GM21367 (cell line): ENCODE results near the gene BANP.
"Not testable (repeated sequence)": the region's sequence is repeated elsewhere in the genome, so short reads cannot be mapped to it uniquely, and the experiment has no call there.

Experiments used
- ATAC-seq: cut with Tn5 transposase; IDR thresholded peaks from one replicate; pipeline ENCODE4 v1.9.1; 2021; ENCODE audit not compliant: unreplicated experiment

Gene BANP

DNA sequence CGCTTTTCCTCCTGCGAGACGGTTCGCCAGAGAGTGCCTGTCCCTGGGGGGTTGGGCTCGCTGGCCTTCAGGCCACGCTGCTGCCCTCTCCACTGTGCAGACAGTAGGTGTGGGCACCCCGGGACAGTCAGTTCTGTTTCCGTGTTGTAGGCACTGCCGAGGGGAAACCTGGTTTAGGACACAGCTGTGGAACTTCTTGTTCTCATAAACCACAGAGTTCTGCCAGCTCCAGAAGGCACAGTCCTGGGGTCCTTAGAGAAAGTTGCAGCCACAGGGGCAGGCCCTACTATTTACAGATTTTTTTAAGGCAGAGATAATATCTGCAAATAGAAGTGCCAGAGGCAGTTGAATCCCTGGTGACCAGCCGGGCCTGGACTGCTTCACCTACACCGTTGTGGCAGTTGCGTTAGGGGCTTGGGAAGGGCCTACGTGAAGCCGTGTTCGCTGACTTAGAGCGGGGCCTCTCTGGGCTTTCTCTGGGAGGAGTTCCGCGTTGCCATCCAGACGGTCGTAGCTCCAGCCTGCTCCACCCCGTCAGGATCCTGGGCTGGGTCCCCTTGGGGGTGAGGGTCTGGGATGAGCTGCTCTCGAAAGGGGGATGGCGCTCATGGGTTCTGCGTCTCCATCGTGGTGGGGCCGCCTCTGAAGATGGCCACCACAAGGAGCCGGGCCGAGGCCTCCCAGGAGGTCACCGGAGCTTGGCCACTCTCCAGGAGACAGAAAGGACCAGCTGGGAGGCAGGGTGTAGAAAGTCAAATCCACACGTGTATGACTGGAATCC is 126.3 kb downstream of the BANP start:
- no peak for ATAC-seq

DNA sequence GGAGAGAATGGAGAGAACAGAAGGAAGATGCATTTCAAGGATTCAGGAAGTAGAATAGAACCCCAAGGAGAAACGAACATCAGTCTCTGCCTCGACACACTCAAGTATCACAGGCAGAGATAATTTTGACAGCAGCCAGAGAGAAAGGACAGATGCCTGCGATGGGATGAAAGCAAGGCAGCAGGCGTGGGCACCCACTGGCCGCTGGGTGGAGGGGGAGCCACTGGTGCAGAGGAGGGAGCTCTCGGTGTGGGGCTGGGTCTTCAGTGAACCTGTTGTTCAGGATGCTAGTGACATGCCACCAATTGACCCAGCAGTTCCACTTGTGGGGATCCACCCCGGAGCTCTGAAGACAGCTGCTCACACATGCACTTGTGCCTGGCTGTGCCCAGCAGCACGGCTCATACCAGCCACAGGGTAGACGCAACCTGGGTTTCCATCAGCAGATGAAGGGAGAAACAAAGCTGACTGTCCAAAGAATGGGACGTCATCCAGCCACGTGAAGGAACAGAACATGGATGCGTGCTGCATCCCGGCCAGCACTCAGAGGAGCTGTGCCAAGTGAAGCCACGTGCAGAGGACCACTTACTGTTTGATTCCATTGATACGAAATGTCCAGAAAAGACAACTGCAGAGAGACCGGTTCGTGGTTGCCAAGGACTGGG is 127.0 kb downstream of the BANP start:
- ATAC-seq = no peak

DNA sequence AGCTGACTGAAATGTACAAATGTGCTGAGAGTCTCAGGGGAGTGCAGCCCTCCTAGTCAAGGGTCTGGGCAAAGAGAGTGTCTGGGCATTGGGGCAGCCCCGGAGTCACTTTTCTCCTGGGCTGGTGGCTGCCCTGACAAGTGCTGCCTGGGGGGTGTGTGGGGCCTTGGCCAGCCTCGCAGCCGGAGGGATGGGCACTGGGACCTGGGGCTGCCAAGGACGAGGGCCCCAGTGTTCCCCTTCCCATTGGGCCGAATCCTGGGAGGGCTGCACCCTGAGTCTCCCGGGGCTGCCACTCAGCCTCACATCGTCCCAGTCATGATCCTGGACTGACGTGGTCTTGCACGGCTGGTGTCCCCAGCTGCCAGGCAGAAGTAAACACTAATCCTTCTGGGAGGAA is 132.3 kb downstream of the BANP start:
- ATAC-seq = no peak

DNA sequence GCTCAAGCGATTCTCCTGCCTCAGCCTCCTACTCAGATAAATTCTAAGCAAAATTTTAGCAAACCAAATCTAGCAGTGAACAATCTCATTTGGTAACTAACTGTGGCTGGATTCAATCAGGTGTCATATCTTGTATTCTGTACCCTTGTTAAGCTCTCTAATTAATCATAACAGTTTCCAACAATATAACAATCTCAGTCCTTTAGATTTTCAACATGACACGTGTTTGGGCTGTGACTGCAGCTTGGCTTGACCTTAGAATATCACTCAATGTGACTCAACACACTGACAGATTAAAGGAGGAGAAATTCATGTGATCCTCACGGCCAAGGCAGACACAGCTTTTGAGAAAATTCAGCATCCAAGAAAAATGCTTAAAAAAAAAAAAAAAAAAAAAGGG is 133.6 kb downstream of the BANP start:
- ATAC-seq = no peak

DNA sequence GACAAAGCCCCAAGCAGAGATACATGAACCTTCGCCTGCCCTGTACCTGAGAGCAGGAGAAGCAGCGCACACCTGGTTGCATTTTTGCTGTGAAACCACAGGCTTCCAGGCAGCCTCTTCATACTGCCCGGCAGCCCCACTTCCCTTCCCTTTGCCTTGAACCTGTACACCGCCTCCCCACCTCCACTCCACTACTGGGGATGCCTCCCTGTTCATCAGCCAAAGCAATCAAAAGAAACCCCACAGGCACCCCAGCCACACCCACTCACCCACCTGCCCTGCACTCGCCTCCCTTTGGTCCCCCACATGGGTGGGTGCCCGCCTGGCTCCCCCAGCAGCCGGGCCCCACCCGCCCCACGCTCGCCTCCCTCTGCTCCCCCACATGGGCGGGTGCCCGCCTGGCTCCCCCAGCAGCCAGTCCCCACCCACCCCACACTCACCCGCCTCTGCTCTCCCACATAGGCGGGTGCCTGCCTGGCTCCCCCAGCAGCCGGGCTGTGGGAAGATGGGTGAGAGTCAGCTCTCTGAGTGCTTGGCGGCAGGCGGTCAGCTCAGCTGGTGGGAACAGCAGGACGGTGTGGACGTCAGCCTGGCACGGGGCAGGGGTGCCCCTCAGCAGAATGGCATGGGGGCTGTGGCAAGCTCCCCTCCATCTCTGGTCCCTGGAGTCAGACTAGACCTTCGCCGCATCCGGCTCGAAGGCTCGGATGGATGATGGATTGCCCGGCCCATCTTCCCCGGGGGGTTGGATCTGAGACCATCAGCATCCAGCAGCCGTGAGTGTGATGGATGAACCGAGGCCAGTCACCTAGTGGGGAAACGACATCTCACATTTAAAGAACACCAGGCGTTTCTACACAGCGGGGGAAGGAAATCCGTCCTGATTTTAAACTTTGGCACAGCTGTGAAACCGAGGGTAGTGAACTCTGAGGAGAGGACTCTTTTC is 135.6 kb downstream of the BANP start:
- ATAC-seq = no peak

DNA sequence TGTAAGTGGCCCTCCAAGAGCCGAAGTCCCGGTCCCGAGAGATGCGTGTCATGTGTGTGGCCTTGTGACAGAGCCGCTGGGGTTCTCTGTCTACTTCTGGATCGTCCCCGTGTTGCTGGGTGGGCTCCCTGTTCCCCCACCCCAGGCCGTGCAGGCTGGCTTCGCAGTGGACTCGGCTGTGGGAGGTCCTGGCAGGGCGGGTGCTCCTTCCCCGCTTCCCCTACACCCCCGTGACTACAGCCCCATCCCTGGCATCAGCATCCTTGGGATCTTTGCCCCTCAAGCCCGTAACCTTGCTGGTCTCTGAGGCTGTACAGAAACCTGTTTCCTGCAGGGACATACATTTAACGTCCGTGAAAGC is 136.3 kb downstream of the BANP start:
- no peak for ATAC-seq

DNA sequence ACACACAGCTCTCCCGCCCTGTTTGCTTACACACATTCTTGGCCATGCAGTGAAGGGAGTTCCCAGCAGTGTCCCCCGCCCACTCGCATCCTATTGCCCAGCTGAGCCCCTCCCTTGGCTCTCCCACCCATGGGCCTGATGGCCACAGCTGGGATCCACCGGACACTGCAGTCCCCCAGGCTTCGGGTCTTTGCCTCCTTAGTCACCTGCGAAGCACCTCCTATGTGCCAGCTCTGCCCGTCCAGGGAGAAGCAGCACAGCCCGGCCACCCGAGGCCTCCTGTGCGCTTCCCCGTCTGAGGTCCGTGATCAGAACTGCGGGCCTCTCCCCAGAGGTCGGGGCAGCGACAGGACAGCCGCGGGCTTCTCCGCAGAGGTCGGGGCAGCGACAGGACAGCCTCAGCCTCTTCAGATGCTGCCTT is 136.9 kb downstream of the BANP start:
- ATAC-seq = no peak

DNA sequence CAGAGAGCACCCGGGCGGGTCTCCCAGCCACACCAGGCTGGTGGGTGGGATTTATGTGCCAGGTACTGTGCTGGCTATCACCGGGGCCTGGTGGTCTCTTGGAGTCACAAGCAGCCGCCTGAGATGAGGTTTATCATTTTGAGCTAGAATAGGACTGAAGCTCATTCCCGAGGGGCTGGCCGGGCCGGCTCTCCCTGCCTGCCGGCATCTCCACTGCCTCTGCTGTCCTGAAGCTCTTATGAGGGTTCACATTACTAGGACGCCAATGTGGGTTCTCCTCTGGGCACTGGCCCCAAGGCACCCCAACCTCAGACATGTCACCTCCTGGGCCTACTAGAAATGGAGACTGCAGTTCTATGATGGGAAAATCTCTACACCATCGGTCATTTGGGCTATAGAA is 137.4 kb downstream of the BANP start:
- ATAC-seq = not testable (repeated sequence)

DNA sequence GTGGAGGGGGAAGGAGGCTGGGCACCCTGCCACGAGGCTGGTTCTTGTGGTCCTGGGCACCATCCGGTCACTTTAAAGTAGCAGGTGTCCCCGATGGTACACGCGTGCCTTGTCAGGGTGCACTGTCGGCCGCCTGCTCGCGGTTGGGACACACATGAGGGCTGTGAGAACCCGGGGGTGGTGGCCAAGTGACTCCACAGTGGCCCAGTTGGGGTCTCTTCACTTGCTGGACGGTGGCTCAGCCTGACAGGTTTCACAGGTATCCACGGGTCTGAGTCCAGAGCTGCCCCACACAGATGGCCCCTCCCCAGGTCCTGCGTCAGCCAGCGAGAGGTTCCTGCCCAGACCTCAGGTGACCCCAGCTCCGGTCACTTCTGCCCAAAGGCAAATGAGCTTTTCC is 137.8 kb downstream of the BANP start:
- not testable (repeated sequence) for ATAC-seq

DNA sequence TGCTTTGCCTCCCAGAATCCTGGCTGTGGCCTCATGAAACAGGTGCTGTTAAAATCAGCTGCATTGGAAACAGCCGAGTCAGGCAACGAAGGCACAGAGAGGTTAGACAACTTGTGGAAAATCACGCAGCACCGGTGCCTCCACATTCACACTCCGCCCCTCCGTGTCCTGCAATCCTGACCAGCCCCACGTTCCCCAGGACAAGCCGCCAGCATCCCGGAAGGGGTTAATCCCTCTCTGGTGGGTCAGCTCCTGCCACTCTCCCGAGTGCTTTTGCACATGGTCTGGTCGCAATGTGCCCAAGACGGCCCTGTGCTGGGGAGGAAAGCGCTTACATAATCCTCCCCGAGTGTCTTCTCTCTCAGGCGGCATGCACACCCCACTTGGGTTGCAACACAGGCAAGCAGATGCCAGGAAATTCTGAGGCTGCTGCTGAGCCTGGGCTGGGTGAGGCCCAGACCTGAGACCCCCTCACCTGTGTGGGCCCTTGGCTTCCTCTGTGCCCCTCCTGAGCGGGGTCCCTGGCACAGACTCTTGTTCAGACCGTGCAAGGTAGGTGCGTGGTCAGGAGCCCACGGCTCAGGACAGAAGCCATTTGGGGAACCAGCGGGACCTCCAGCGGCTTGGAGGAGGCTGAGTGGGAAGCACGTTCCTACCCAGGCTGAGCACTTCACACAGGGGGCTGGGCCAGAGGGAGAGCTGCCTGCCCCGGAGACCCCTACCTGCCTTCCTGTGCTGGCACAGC is 138.6 kb downstream of the BANP start:
- not testable (repeated sequence) for ATAC-seq

DNA sequence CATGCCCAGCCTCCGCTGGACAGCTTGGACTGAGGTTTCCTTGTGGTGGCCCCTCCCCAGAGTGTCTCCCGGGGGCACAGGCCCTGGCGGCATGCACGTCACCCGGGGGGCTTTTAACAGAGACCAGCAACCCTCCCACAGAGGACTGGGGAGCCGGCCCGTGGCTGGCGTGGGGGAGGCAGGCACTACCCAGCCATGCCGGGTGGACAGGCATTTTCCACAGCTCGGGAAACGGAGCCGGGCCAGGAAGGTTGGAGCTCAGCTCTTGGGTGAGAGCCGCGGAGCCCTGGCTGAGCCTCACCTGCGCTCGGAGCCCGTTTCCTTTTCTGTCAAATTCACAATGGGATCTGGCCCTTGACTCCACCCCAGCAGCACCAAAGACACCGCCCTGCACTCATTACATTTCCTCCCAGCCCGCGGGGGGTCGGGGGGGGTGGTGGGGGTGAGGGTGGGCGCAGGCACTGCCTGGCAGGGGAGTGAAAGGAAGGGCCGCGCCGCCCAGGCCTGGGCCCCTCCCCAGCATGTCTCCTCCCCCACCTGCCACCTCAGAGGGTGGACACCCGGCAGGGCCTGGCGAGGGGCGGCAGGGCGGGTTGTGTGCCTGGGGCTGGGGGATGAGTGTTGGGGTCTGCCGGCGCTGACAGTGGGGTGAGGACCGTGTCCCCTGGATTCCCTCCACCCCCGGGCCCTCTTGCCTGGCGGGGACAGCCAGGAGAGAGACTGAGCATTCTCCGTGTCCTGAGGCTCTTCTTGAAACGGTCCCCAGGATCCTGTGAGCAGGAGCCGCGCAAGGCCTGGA is 139.3 kb downstream of the BANP start:
- not testable (repeated sequence) for ATAC-seq

DNA sequence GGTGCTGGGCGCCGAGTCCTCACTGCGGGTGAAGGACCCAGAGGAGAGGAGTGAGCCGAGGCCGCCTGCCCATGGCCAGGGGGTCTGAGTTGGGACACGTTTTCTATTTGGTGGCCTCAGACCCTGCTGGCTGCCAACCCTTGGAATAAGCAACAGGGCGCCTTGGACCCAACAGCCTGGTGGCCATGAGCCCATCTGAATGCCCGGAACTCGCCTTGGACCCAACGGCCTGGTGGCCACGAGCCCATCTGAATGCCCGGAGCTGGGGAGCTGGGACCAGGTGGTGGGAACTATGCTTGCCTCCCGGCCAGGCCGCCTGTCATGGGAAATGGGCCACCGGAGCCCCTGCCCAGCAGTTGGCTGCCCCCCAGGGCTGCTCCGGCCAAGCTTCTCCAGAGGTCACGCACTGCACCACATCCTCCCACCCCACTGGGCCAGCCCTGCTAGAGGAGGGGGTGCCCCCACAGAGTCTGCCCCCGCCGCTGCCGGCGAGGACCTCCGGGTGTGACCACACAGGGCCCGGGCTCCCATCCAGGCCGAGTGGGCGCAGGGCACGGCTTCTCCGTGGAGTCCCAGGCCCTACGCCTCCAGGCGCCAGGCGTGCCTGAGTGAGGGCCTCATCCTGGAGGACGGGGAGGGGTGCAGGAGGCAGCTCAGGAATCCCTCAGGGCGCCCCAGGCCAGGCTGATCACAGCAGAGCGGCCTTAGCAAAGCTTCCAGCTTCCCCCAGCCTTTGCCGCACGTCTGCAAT is 140.2 kb downstream of the BANP start:
- not testable (repeated sequence) for ATAC-seq

DNA sequence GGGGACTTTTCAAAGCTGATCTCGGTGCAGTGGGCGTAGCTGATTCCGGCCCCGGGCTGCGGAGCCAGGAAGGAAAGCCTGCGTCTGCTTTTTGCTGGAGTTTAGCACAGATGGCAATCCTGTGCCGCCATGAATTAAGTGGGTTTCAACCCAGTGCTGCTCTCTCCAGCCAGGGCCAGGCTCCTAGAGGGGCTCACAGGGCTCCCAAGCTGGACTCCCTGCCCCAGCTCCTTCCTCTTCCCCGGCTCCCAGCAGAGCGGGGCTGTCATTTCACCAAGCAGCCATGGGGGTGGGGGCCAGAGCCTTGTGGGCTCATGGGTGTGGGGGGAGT is 140.7 kb downstream of the BANP start:
- ATAC-seq = not testable (repeated sequence)

DNA sequence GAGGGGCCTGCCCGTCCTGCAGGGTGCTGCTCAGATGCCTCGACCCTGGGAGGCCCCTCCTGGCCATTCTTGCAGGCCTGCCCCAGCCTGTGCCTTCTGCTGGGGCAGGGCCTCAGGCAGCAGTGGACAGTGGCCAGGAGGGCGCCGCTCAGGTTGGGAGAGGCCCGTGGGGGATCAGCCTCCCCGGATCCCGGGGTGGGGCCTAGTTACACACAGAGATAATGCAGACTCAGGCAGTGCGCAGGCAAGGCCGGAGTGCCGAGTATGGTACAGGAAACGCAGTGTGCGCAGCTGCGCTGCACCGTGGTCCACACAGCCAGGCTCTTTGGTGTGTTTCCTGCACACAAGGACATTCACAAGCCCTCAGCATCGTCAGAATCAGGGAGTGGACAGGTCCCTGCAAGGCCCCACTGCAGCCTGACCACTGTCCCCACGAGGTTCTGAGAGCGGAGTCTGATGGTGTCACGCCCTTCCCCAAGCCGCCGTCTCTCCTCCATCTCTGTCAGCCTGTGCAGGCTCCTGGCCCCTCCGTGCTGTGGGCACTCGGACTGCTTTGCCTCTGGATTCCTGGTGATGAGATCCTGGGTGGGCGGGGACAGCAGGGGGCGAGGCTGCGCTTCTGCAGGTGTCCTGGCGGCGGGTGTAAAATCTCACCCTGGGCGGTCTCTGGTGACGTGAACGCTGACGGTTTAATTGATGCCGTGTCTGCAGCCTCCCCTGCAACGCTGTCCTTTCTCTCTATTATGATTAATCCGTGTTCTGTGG is 141.7 kb downstream of the BANP start:
- ATAC-seq = not testable (repeated sequence)

DNA sequence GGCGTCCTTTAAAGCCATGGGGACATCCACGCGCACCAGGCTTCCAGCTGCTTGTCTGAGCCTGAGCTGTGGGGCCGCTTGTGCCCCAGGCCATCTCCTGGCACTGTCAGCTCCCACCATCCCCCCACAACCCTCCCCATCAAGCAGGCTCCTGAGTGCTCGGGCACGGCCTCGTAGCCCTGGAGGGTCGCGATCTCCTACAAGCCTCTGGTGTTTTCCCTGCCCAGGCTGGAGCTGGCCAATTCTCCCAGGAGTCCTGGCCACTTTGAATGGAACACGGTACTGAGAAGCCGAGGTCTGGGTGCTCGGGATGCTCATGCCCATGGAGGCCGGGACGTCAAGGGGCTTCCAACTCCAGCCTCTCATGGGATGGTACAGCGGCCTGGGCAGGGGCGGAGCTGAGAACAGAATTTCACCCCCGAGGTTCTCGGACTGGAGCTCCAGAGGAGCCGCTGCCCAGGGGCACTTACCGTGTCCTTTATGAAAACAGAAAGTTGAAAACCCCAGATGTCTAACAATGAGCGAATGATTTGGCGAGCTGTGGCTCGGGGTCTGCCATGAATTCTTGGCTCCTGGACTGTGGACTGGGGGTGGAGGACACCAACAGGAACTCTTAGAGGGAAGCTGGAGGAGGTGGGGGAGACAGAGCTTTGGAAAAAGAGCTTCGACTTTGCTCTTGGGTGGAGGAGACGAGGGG is 142.5 kb downstream of the BANP start:
- ATAC-seq = not testable (repeated sequence)

DNA sequence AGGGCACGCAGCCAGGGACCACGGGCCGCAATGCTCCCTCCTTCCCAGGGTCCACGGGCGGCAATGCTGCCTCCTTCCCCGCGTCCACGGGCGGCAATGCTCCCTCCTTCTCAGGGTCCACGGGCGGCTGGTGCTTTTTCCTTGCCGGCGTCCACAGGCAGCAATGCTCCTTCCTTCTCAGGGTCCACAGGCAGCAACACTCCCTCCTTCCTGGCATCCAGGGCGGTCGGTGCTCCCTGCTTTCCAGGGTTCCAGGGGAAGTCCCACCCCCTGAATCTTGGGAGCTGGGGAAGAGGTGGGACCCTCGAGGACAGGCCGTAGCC is 143.0 kb downstream of the BANP start:
- not testable (repeated sequence) for ATAC-seq

DNA sequence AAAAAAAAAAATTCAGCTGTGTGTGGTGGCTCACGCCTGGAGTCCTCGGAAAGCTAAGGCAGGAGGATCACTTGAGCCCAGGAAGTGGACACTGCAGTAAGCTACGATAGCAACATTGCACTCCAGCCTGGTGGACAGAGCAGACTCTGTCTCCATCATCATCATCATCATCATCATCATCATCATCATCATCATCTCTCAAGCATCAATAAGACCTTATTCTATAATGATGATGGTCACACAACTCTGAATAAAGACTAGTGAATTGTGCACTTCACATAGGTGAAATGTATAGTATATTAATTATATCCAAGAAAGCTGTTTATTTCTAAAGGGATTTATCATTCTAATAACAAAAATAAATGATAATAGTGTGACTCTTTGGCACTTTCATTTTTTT is 143.7 kb downstream of the BANP start:
- not testable (repeated sequence) for ATAC-seq

DNA sequence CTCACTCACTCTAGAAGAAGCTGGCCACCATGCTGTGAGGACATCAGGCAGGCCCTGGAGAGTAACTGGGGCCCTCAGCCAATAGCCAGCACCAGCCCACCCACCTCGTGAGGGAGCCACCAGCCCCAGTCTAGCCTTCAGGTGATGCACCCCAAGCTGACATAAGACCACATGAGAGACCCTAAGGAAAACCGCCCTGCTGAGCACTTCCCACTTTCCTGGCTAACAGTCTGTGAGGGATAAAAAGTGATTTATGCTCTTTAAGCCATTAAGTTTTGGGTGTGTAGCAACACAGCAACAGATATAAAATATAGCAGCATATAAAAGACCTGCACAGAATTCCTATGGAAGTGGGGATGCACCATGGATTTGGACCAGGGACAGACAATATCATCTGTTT is 145.4 kb downstream of the BANP start:
- ATAC-seq = not testable (repeated sequence)
